GM18508 (cell line): Measurements from ENCODE around the gene CELF4.
"Not testable (repeated sequence)": the region's sequence is repeated elsewhere in the genome, so short reads cannot be mapped to it uniquely, and the experiment has no call there.

Experiments used
- ATAC-seq: cut with Tn5 transposase; IDR thresholded peaks from one replicate; pipeline ENCODE4 v1.9.1; 2021; ENCODE audit warnings: moderate number of reproducible peaks; ENCODE audit not compliant: insufficient read depth, unreplicated experiment

The CELF4 gene

GRCh38 chr18:37481072-37481471 is 84.5 kb downstream of the CELF4 start:
- no peak for ATAC-seq

DNA sequence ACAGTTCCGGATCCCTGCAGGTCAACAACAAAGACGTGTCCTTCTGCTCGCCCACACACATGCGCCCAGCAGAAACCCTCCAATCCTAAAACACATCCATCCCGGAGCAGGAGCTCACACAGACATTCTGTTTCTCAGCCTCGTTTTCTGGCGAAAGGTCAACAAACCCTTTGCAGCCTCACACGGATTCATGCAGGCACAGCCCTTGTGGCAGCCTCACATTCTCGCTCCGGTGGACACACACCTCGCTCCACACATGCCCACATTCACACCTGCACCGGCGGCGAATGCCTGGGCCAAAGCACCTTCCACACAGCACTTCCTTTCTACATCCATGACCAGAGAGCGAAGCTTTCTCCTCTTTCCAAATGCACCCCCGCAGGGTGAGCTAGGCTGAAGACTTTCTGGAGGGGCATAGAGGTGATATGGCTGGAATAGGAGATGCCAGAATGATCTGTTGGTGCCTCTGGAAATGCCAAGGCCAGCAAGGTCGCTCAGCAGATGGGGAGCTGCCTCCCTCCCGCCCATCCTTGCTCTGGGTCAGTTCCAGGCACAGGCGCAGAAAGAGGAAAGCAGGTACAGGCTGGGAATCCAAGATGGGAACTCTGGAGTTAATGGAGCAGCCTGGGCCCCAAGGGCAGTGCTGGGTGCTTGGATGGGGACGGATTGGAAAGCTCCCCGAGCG is 88.8 kb downstream of the CELF4 start:
- ATAC-seq, result no peak

DNA sequence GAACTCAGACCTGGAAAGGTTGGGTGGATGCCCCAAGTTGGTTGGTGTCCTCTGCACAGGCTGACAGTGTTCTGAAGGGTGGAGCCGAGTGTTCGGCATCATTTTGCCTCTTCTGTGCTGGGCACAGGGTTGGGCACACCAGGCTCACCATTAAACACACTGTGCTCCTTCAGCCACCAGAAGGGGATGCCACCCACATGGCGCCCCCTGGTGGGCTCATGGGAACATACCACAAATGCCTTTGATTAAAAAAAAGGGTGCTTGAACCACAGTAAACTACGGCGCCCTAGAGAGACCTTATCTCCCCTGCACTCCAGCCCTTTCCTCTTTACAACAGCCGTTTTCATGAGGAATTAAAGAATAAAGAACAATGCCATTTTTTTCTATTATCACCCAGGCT is 89.4 kb downstream of the CELF4 start:
- no peak for ATAC-seq

DNA sequence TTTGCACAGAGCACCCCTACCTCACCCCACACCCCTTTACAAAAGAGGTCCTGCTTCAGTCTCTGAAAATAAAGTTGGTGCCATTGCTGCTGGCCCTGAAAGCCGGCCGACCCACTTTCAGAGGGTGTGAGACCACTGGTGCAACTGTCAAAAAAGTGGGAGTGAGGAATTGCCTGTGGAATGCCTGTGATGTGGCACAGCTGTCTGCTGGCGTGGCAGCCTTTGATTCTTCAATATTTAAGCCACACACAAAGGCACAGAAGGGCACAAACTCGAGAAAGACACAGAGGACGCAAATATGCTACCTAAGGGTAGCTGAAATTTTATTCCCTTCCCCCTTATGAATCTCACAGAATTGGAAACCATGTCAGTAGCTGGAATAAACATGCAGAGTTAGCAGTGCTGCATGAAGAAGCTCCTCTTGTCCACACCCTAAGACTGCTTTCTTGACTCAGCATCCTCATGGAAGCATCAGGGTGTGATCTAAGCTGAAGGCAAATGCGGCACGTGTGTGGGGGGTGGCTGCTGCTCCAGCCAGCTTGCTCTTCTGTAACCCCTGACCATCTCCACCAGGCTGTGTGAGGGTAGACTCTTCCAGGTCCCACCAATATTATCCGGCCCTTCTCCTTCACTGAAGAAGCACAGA is 92.3 kb downstream of the CELF4 start:
- no peak for ATAC-seq

GRCh38 chr18:37471637-37472036 is 94.0 kb downstream of the CELF4 start:
- no peak for ATAC-seq

DNA sequence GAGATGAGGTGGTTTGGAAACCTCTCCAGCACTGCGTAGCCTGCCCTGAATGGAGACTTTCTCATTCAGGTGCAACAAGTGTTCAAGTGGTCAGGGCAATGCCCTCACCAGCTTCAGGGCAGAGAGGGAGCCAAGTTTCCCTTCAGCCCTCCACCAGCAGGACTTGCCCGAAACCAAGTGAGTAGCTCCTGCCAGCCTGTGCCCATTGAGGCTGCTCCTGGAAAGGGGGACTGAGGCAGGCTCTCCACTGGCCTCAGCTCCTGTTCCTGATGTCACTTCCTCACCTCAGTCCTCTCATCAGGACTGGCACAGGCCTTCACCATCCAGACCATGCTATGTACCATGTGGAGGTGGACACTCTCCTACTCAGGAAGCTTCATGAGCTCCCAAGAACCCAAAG is 94.6 kb downstream of the CELF4 start:
- ATAC-seq, result no peak

DNA sequence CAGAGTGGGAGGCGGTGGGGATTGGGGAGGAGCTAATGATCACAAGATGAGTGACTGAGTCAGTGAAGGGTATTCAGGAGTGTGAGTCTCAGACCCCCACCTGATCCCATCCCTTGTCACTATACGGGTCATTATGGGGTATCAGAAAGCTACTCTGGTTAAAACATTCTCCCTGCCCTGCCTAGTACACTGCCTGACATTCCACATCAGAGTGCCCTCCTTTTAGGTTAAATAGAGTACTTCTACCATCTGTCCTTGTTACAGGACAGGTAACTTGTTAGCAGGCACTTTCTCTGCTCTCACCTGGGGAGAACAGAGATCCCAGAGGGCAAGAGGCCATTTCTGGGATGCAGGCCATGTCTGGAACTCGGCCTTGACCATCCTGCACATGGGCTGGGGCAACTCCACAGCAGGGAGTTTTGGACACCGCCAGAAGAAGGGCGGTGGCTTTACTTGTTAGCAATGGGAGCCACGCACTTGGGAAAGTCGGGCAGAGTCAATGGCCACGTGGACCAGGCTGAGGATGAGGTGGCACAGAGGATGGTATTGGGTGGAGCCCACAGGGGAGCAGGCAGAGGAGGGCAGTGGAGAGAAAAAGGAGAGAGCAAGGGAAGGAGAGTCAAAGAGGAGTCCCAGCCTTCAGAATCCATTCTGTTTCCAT is 98.5 kb downstream of the CELF4 start:
- ATAC-seq, result no peak

GRCh38 chr18:37465958-37466357 is 99.6 kb downstream of the CELF4 start:
- no peak for ATAC-seq

DNA sequence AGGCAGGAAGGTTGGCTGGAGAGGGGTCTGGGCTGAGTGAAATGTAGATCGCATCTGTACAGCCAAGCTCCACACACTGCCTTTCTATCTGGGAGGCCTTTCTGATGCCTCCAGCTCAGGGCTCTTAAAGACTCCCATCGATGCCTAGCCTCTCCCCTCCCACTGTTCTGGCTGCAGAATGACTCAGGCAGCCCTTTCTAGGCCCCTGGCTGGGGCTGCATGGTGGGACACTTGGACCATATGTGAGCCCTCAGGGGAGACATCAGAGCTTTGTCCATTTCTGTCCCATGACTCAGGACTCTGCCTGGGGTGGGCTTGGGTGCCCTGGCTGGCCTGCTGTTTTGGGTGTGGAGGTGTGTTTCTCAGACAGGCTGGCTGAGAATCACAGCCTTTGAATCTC is 101.3 kb downstream of the CELF4 start:
- no peak for ATAC-seq

- not testable (repeated sequence) for ATAC-seq
These were observed 104.3 kb downstream of the CELF4 start for GRCh38 chr18:37461329-37461728.

DNA sequence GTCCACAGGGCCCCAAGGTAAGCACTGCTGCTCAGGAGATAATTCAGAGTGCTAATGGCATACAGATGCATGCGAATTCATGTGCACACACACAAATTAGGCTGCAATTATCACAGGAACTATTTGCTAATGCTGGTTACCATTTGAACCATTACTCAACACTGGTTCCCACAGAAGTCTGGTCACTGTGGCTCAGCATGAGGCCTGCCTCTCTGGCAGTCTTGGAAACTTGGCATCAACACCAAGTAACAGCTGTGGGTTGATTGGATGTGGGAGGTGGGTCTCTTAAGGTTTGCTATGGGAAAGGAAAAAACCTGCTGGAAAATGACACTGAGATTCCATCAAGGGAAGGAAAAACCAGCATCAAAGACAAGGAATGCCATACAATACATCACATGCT is 105.0 kb downstream of the CELF4 start:
- no peak for ATAC-seq

- ATAC-seq, result no peak
These were observed 106.9 kb downstream of the CELF4 start for GRCh38 chr18:37458697-37459096.

GRCh38 chr18:37457753-37458152 is 107.8 kb downstream of the CELF4 start:
- no peak for ATAC-seq

DNA sequence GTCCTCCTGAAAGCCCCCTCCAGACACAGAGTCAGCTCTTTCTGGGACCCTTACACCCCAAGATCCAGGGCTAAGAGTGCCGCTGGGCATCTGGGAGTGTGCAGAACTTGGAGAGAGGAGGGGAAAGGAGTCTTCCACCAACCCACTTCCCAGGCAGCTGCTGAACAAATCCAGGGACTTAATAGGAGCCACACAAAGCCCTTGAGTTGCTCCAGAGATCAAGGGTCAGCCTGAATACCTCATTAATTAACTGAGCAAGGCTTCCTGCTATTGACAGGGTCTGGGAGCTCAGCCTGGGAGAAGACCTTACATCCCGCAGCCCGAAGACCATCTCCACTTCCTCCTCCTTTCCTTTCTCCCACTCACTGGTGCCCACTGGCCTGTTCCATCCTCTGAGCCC is 108.3 kb downstream of the CELF4 start:
- ATAC-seq, result no peak

- no peak for ATAC-seq
These were observed 108.7 kb downstream of the CELF4 start for GRCh38 chr18:37456873-37457272.

DNA sequence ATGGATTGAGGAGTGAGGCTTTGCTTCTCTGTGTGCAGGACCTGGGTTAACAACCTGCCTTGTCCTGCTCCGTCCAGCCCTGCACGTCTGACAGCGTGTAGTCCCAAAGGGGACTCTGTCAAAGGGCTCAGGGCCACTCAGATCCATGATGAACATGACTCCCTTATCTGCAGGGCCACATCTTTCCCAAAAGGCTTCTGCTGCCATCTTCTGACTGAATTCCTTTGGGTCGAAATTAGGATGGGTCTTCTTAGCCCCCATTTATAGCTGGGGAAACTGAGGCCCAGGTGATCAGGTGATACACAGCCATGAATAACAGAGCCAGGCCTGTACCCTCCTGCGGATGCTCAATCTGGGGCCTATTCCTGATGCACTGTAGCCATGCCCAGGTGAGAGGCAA is 109.2 kb downstream of the CELF4 start:
- ATAC-seq, result no peak

GRCh38 chr18:37453752-37454151 is 111.8 kb downstream of the CELF4 start:
- ATAC-seq, result no peak

DNA sequence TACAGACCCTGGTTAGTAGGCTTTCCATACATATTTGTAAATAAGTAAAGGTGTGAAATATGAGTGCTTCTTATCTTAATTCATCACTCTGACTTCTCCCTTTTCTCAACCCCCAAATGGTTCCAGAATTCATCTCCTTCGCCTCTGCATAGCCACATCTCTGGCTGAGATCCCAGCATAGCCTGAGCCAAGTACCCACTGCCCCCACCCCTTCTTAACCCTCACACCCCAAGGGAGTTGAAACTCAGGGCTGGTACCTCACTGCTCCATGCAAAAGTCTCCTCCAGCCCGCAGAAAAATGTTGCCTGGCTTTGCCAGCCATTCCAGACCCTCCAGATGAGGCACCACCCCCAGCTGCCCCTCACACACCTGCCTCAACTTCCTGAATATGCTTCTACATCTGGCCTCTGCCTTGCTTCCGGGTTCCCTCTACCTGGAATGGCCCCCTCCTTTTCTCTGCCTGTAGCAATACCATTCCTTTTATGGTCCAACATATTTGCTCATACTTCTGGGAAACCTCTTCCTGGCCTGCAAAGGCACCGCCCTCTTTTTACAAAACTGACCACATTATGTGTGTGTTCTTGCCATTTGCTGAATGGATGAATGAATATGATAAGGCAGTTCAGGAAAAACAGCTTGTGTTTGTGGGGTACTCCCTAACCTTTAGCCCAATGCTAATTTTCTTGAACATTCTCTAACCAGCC is 112.8 kb downstream of the CELF4 start:
- ATAC-seq, result no peak

GRCh38 chr18:37452015-37452414 is 113.6 kb downstream of the CELF4 start:
- no peak for ATAC-seq

DNA sequence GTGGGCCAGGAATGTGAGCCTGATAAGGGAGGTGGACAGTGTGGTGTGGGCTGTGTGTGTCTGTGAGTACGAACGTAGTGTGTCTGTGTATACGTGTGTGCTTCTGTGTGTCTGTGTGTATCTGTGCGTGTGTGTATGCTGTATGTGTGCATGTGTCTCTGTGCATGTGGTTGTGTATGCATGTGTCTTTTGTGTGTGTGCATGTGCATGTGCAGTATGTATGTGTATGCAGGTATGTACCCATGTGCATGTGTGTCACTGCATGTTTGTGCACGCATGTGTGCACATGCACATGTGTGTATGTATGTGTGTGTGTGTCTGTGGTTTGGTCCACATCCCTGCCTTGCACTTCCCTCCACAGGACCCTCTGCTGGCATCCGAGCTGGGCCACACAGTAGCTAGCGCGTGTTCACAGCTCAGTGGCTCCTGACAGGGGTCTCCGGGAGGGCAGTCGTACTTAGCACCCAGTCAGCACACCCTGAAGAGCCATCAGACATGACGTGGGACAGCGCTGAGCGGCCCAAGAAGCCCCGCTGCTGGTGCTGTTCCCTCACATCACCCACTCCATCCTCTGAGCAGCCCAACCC is 114.3 kb downstream of the CELF4 start:
- ATAC-seq, result no peak
